Tibial nerve (tissue), 3 donors: ENCODE results near the gene ARIH2.

Experiments
- CTCF ChIP-seq, 5 experiments: fragments of 200-600 bp in 3 of 5; fragments of 450-650 bp in 2 of 5; sonication (generic) in 3 of 5; IDR thresholded peaks; one replicate each; pipeline ENCODE4 v1.5.1; 2016 to 2019; ENCODE audit warnings: antibody characterized with exemption in 5 of 5, mild to moderate bottlenecking in 3 of 5, moderate library complexity in 2 of 5
- POLR2A ChIP-seq, 2 donors: fragments of 450-650 bp; IDR thresholded peaks; one replicate each; pipeline ENCODE4 v1.6.1; 2017; ENCODE audit warnings: antibody characterized with exemption in 2 of 2, mild to moderate bottlenecking in 2 of 2, moderate library complexity in 2 of 2

- TF ChIP-seq CTCF (IDR thresholded peaks at IDR 0.05) (no peak), POLR2A (IDR thresholded peaks at IDR 0.05) (no peak)
Measured at GRCh38 chr3:48970586-48970985, 51.9 kb downstream of the ARIH2 start.
